Fibroblast of lung (primary cell): ENCODE data around the gene SH3GL1.

Experiments used
- CTCF ChIP-seq, 2 donors: IDR thresholded peaks in 1 of 2; conservative IDR thresholded peaks in 1 of 2; 1 replicate in 1 of 2; 2 replicates in 1 of 2; pipeline ENCODE4 v1.5.1; 2011 to 2012; ENCODE audit warnings: low read length in 2 of 2, control low read depth in 1 of 2, inconsistent platforms in 1 of 2, low read depth in 1 of 2, mild to moderate bottlenecking in 1 of 2
- EZH2 ChIP-seq: IDR thresholded peaks from 2 replicates; pipeline ENCODE4 v1.5.1; 2012; ENCODE audit warnings: low read length, control low read depth, mild to moderate bottlenecking; ENCODE audit errors: missing control alignments

- TF ChIP-seq EZH2 (no peak), CTCF (conservative IDR thresholded peaks at IDR 0.05 in 1 of 2, IDR thresholded peaks at IDR 0.05 in 1 of 2; ENCODE audit: low read depth in 1 of 2, low read length in 2 of 2) (no peak)
Observed at GRCh38 chr19:4365341-4365740, 35.0 kb downstream of the SH3GL1 start.
